ENCODE data around the gene NELFB.

GRCh38 chr9:137320555-137321384 lies 65.6 kb downstream of the NELFB start:
- TF ChIP-seq CTCF (IDR thresholded peaks at IDR 0.05) (no peak), EZH2 (IDR thresholded peaks at IDR 0.05; ENCODE audit: borderline replicate concordance, insufficient read depth, low read depth, low read length, poor library complexity, severe bottlenecking) (no peak)

Measured in B cell (primary cell).